Measurements from ENCODE around the gene NAXD. TPM values are rescaled to one million over a fixed set of nuclear protein-coding genes. Genes with fewer than 3 reads are reported as not detected.

Gene NAXD
- total RNA-seq, 2 donors from 2014 or later = 36.2 to 71.6 TPM

GRCh38 chr13:110620596-110620995 is 5.3 kb downstream of the NAXD start:
- H3K9me3 ChIP-seq = no peaks in the 10 kb centered on the region
- no peak overlapping the region for H3K4me3 ChIP-seq
- 48% methylated on average over 2 of the region's 2 CpGs for WGBS
- peaks cover 0 to 3% of the 10 kb centered on the region in 2 donors for H3K36me3 ChIP-seq
- intact Hi-C loops (cut with DNase I) = no loop called here
- DNase-seq (ENCODE audit: low spot score) = no peak
- TF ChIP-seq CTCF (IDR thresholded peaks at IDR 0.05) = no peak
- no peak for TF ChIP-seq POLR2AphosphoS5 (IDR thresholded peaks at IDR 0.05)
- H3K27me3 ChIP-seq (replicated peaks; ENCODE audit: insufficient read depth) = no peaks in the 10 kb centered on the region
- peaks cover 11% of the 10 kb centered on the region for H3K4me1 ChIP-seq (replicated peaks)
- H3K27ac ChIP-seq = no peak overlapping the region

GRCh38 chr13:110624766-110625756 is 9.7 kb downstream of the NAXD start:
- Histone ChIP-seq H3K4me3 (no peak overlapping the region), H3K27me3 (replicated peaks; ENCODE audit: insufficient read depth) (no peaks in the 10 kb centered on the region), H3K4me1 (replicated peaks) (peaks cover 6% of the 10 kb centered on the region), H3K9me3 (no peaks in the 10 kb centered on the region), H3K36me3 (peaks cover 0 to 3% of the 10 kb centered on the region in 2 donors), H3K27ac (peak overlapping the region; percentile 54 to 77)
- no peak for DNase-seq (ENCODE audit: low spot score)
- no peak for TF ChIP-seq CTCF (IDR thresholded peaks at IDR 0.05)
- no peak for TF ChIP-seq POLR2AphosphoS5 (IDR thresholded peaks at IDR 0.05)
- no peak for TF ChIP-seq POLR2A (IDR thresholded peaks at IDR 0.05)
- WGBS = 77% methylated on average over 38 of the region's 41 CpGs
- intact Hi-C loops (cut with DNase I) = no loop called here

GRCh38 chr13:110625771-110626321 is 10.5 kb downstream of the NAXD start:
- intact Hi-C loops (cut with DNase I) = no loop called here
- no peaks in the 10 kb centered on the region for H3K9me3 ChIP-seq
- 53% methylated on average over 19 of the region's 19 CpGs for WGBS
- peaks cover 0 to 3% of the 10 kb centered on the region in 2 donors for H3K36me3 ChIP-seq
- TF ChIP-seq POLR2AphosphoS5 (IDR thresholded peaks at IDR 0.05) (peak; percentile 60), POLR2A (IDR thresholded peaks at IDR 0.05) (no peak), CTCF (IDR thresholded peaks at IDR 0.05) (no peak)
- H3K4me1 ChIP-seq (replicated peaks) = peaks cover 6% of the 10 kb centered on the region
- peak; percentile 54 for DNase-seq (ENCODE audit: low spot score)
- peak overlapping the region; percentile 54 to 77 for H3K27ac ChIP-seq
- no peaks in the 10 kb centered on the region for H3K27me3 ChIP-seq (replicated peaks; ENCODE audit: insufficient read depth)
- no peak overlapping the region for H3K4me3 ChIP-seq

GRCh38 chr13:110626521-110626920 is 11.2 kb downstream of the NAXD start:
- Histone ChIP-seq H3K36me3 (peaks cover 0 to 3% of the 10 kb centered on the region in 2 donors), H3K4me1 (replicated peaks) (peaks cover 8% of the 10 kb centered on the region), H3K27ac (peak overlapping the region in 1 of 2 donors; percentile 77), H3K4me3 (no peak overlapping the region), H3K9me3 (no peaks in the 10 kb centered on the region), H3K27me3 (replicated peaks; ENCODE audit: insufficient read depth) (no peaks in the 10 kb centered on the region)
- 86% methylated on average over 9 of the region's 9 CpGs for WGBS
- no peak for DNase-seq (ENCODE audit: low spot score)
- no peak for TF ChIP-seq CTCF (IDR thresholded peaks at IDR 0.05)
- no peak for TF ChIP-seq POLR2AphosphoS5 (IDR thresholded peaks at IDR 0.05)
- no peak for TF ChIP-seq POLR2A (IDR thresholded peaks at IDR 0.05)
- intact Hi-C loops (cut with DNase I) = no loop called here
